Lower lobe of right lung (tissue), 2 donors: ENCODE data around the gene ZNF76. TPM values are rescaled to one million over a fixed set of nuclear protein-coding genes. Genes with fewer than 3 reads are reported as not detected.

Experiments used
- ATAC-seq, 2 donors: fragments of 200-7000 bp; cut with Tn5 transposase; one replicate each; pipeline ENCODE4 v1.9.1; 2020 to 2022; ENCODE audit warnings: mild to moderate bottlenecking in 2 of 2, moderate library complexity in 2 of 2
- DNase-seq: peaks from one replicate; pipeline ENCODE4 v3.0.0-alpha.2; 2020
- H3K27ac ChIP-seq: fragments of 200-600 bp; one replicate; pipeline ENCODE4 v1.8.0; 2022
- H3K27me3 ChIP-seq: fragments of 200-600 bp; one replicate; pipeline ENCODE4 v1.8.0; 2022; ENCODE audit warnings: low read depth
- H3K36me3 ChIP-seq: fragments of 200-600 bp; one replicate; pipeline ENCODE4 v1.8.0; 2022; ENCODE audit warnings: mild to moderate bottlenecking
- H3K4me1 ChIP-seq: fragments of 200-600 bp; one replicate; pipeline ENCODE4 v1.8.0; 2022
- H3K4me3 ChIP-seq: fragments of 200-600 bp; one replicate; pipeline ENCODE4 v1.8.0; 2022; ENCODE audit warnings: mild to moderate bottlenecking
- H3K9me3 ChIP-seq: fragments of 200-600 bp; one replicate; pipeline ENCODE4 v1.8.0; 2022
- intact Hi-C: fragments of 100-400 bp; cut with DNase I; formaldehyde crosslinking; loops from one replicate; pipeline ENCODE4 v1.11.0; 2022
- total RNA-seq: library from RNA; stranded (reverse); fragmentation: NEBNext Ultra II Directional; extraction: Animal tissue kit (Norgen Biotek cat#: 25700); gene quantifications from one replicate; pipeline ENCODE4 v1.2.1, GENCODE V29; 2021
- TF ChIP-seq, protein P1 (sequence below): fragments of 200-600 bp; IDR thresholded peaks from one replicate; pipeline ENCODE4 v1.8.0; 2022; ENCODE audit warnings: antibody characterized with exemption, mild to moderate bottlenecking
- donor health status: DM: no; HTN: yes; CAD: no; lungs with severe emphysema.

ZNF76 gene
- total RNA-seq, 1 donor from 2014 or later, result 39.4 TPM

DNA sequence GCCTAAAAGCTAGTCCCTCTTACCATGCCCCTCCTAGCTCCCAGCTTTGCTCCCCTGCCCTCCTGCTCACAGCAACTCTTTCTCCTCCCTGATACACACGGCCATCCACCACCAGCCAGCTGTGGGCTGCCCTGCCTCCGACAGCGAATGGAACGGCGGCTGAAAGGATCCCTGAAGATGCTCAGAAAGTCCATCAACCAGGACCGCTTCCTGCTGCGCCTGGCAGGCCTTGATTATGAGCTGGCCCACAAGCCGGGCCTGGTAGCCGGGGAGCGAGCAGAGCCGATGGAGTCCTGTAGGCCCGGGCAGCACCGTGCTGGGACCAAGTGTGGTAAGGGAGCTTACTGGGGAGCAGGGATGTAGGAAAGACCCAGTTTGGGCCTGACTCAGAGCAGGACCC is 16.6 kb upstream of the ZNF76 start:
- H3K4me1 ChIP-seq, result peaks cover 34% of the 10 kb centered on the region
- no peak overlapping the region for H3K4me3 ChIP-seq
- no peak overlapping the region for H3K27ac ChIP-seq
- DNase-seq, result no peak
- TF ChIP-seq, protein P1, sequence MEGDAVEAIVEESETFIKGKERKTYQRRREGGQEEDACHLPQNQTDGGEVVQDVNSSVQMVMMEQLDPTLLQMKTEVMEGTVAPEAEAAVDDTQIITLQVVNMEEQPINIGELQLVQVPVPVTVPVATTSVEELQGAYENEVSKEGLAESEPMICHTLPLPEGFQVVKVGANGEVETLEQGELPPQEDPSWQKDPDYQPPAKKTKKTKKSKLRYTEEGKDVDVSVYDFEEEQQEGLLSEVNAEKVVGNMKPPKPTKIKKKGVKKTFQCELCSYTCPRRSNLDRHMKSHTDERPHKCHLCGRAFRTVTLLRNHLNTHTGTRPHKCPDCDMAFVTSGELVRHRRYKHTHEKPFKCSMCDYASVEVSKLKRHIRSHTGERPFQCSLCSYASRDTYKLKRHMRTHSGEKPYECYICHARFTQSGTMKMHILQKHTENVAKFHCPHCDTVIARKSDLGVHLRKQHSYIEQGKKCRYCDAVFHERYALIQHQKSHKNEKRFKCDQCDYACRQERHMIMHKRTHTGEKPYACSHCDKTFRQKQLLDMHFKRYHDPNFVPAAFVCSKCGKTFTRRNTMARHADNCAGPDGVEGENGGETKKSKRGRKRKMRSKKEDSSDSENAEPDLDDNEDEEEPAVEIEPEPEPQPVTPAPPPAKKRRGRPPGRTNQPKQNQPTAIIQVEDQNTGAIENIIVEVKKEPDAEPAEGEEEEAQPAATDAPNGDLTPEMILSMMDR, result no peak
- intact Hi-C loops, result no loop called here
- ATAC-seq, result no peak
- no peaks in the 10 kb centered on the region for H3K27me3 ChIP-seq
- no peaks in the 10 kb centered on the region for H3K9me3 ChIP-seq
- peaks cover 28% of the 10 kb centered on the region for H3K36me3 ChIP-seq

GRCh38 chr6:35243386-35243958 is 16.1 kb upstream of the ZNF76 start:
- H3K9me3 ChIP-seq, result no peaks in the 10 kb centered on the region
- no peak overlapping the region for H3K4me3 ChIP-seq
- DNase-seq (no peak), ATAC-seq (no peak)
- no peak overlapping the region for H3K27ac ChIP-seq
- peaks cover 29% of the 10 kb centered on the region for H3K4me1 ChIP-seq
- H3K36me3 ChIP-seq, result peaks cover 28% of the 10 kb centered on the region
- intact Hi-C loops, result no loop called here
- no peaks in the 10 kb centered on the region for H3K27me3 ChIP-seq
- TF ChIP-seq, protein P1, result no peak

- TF ChIP-seq, protein P1, result no peak
- ATAC-seq, result no peak
- Histone ChIP-seq H3K27me3 (no peaks in the 10 kb centered on the region), H3K27ac (no peak overlapping the region), H3K9me3 (no peaks in the 10 kb centered on the region), H3K36me3 (peaks cover 28% of the 10 kb centered on the region), H3K4me1 (peaks cover 22% of the 10 kb centered on the region), H3K4me3 (no peak overlapping the region)
- DNase-seq, result no peak
- intact Hi-C loops, result no loop called here
Observed at GRCh38 chr6:35244551-35244950, 15.0 kb upstream of the ZNF76 start.

DNA sequence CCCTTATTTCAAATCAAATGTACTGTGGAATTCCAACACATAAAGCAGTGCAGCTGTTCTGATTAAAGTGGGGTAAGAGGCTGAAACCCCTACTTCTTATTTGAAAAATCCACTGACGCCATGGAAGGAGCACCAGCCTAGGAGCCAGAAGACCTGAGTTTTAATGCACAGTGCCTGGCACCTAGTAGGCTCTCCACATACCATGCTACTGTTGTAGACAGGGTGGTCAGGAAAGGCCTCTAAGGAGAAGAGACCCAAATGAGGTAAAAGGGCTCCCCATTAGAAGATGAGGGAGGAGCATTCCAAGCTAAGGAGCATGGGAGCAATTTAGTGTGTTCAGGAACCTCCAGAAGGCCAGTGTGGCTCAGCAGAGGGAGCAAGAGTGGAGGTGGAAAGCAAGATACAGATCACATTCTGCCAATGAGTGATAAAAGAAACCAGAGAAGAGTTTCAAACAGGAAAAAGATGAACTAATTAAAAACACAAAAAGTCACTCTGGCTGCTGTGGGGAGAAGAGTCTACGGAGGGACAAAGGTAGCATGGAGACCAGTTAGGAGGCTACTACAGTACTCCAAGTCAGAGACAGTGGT is 11.8 kb upstream of the ZNF76 start:
- Histone ChIP-seq H3K4me3 (no peak overlapping the region), H3K9me3 (no peaks in the 10 kb centered on the region), H3K27ac (no peak overlapping the region), H3K4me1 (no peaks in the 10 kb centered on the region), H3K27me3 (no peaks in the 10 kb centered on the region), H3K36me3 (peaks cover 27% of the 10 kb centered on the region)
- DNase-seq (no peak), ATAC-seq (no peak)
- TF ChIP-seq, protein P1, result no peak
- intact Hi-C loops, result no loop called here

GRCh38 chr6:35248300-35248699 is 11.2 kb upstream of the ZNF76 start:
- Histone ChIP-seq H3K27ac (no peak overlapping the region), H3K4me3 (no peak overlapping the region), H3K27me3 (no peaks in the 10 kb centered on the region), H3K36me3 (peaks cover 23% of the 10 kb centered on the region), H3K9me3 (no peaks in the 10 kb centered on the region), H3K4me1 (no peaks in the 10 kb centered on the region)
- ATAC-seq (no peak), DNase-seq (no peak)
- intact Hi-C loops, result no loop called here
- TF ChIP-seq, protein P1, result no peak
